ENCODE results near the gene RBBP4.

The RBBP4 gene

DNA sequence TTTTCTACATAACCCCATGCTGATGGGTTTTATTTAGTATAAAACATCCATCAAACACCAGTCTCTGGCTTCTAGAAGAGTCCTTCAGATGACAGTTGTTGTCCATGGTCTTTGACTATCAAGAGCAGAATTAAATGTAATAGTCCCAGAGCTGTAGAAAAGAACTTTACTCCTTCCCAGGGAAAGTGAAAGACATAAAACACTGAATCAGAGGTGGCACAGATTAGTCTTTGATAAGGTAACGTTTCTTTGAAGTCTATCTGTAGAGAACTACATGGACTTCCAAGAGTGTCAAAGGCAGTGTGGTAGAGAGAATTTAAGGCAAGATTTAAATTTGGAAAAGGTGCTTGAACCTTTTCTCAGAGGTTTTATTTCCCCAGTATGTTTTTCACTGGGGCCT, 29.6 kb downstream of the RBBP4 start:
- no peak overlapping the region for H4K91ac ChIP-seq (ENCODE audit: low read depth, low read length, poor library complexity)
- H3K4me3 ChIP-seq (ENCODE audit: low read length in 2 of 2) = no peak overlapping the region
- H3K36me3 ChIP-seq (replicated peaks in 1 of 2; ENCODE audit: control insufficient read depth in 2 of 2, insufficient read depth in 2 of 2, low read length in 2 of 2) = peaks cover 36 to 100% of the 10 kb centered on the region in 2 donors
- no peak overlapping the region for H3K18ac ChIP-seq (ENCODE audit: low read length)
- H2AK5ac ChIP-seq (ENCODE audit: low read depth, low read length) = no peak overlapping the region
- DNase-seq (ENCODE audit: low spot score) = no peak
- H3K4me1 ChIP-seq (ENCODE audit: control insufficient read depth in 2 of 2, insufficient read depth in 1 of 2, low read depth in 1 of 2, low read length in 2 of 2) = no peaks in the 10 kb centered on the region
- H2BK120ac ChIP-seq (ENCODE audit: low read depth, low read length) = no peak overlapping the region
- H3K4ac ChIP-seq (ENCODE audit: low read length) = no peak overlapping the region
- H4K8ac ChIP-seq (ENCODE audit: low read depth, low read length) = no peak overlapping the region
- no peaks in the 10 kb centered on the region for H3K27me3 ChIP-seq (ENCODE audit: control insufficient read depth in 3 of 3, insufficient read depth in 3 of 3, low read depth in 1 of 3, low read length in 3 of 3)
- H3K4me2 ChIP-seq (ENCODE audit: insufficient read depth, low read length, poor library complexity, severe bottlenecking) = no peak overlapping the region
- H2BK15ac ChIP-seq (ENCODE audit: low read length) = no peak overlapping the region
- WGBS, 2 donors (ENCODE audit: extremely low coverage in 2 of 2, insufficient read length in 2 of 2, insufficient replicate concordance in 1 of 2) = no CpG with 5 or more reads among the region's 1 CpG
- H3K9ac ChIP-seq (ENCODE audit: low read depth, low read length, poor library complexity) = no peak overlapping the region
- H2BK12ac ChIP-seq (ENCODE audit: low read length) = no peak overlapping the region
- no peaks in the 10 kb centered on the region for H3K9me3 ChIP-seq (replicated peaks in 1 of 2; ENCODE audit: control insufficient read depth in 2 of 2, insufficient read depth in 1 of 2, low read depth in 1 of 2, low read length in 2 of 2)
- H3K79me1 ChIP-seq (ENCODE audit: low read depth, low read length) = peaks cover 4% of the 10 kb centered on the region
- H3K23ac ChIP-seq (ENCODE audit: low read depth, low read length, poor library complexity) = no peak overlapping the region
- no peak overlapping the region for H3K27ac ChIP-seq (replicated peaks; ENCODE audit: low read length)
- no peak overlapping the region for H3K14ac ChIP-seq (ENCODE audit: low read length)
- no peak overlapping the region for H2AFZ ChIP-seq (ENCODE audit: low read length)
- H2BK5ac ChIP-seq (ENCODE audit: low read length) = no peak overlapping the region

DNA sequence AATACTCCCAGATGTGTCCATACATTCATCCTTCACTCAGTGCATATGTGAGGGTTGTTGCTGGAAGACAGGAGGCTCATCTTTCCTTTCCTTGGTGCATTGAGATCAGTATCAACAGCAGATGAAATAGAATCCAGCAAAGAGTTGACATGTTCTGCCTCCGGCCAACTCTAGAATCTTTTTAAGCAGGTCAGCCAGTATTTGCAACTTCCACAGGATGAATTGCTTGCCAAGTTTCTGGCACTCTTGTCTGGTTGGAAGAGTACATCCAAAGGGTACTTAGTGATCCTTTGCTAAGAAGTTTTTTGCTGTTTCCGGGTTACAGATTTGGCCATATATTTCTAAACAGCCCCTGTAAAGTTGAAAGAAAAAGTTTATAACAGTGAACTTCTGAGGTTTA, 30.5 kb downstream of the RBBP4 start:
- no peak overlapping the region for H2BK120ac ChIP-seq (ENCODE audit: low read depth, low read length)
- no peaks in the 10 kb centered on the region for H3K4me1 ChIP-seq (ENCODE audit: control insufficient read depth in 2 of 2, insufficient read depth in 1 of 2, low read depth in 1 of 2, low read length in 2 of 2)
- H3K79me1 ChIP-seq (ENCODE audit: low read depth, low read length) = no peaks in the 10 kb centered on the region
- no peaks in the 10 kb centered on the region for H3K9me3 ChIP-seq (replicated peaks in 1 of 2; ENCODE audit: control insufficient read depth in 2 of 2, insufficient read depth in 1 of 2, low read depth in 1 of 2, low read length in 2 of 2)
- H2BK15ac ChIP-seq (ENCODE audit: low read length) = no peak overlapping the region
- H4K8ac ChIP-seq (ENCODE audit: low read depth, low read length) = no peak overlapping the region
- no peak overlapping the region for H2AK5ac ChIP-seq (ENCODE audit: low read depth, low read length)
- H3K36me3 ChIP-seq (replicated peaks in 1 of 2; ENCODE audit: control insufficient read depth in 2 of 2, insufficient read depth in 2 of 2, low read length in 2 of 2) = peaks cover 37 to 100% of the 10 kb centered on the region in 2 donors
- no CpG with 5 or more reads among the region's 2 CpGs for WGBS, 2 donors (ENCODE audit: extremely low coverage in 2 of 2, insufficient read length in 2 of 2, insufficient replicate concordance in 1 of 2)
- no peak overlapping the region for H2BK12ac ChIP-seq (ENCODE audit: low read length)
- H3K27me3 ChIP-seq (ENCODE audit: control insufficient read depth in 3 of 3, insufficient read depth in 3 of 3, low read depth in 1 of 3, low read length in 3 of 3) = no peaks in the 10 kb centered on the region
- H3K4me3 ChIP-seq (ENCODE audit: low read length in 2 of 2) = no peak overlapping the region
- H2AFZ ChIP-seq (ENCODE audit: low read length) = no peak overlapping the region
- DNase-seq (ENCODE audit: low spot score) = no peak
- H3K18ac ChIP-seq (ENCODE audit: low read length) = no peak overlapping the region
- no peak overlapping the region for H2BK5ac ChIP-seq (ENCODE audit: low read length)
- H4K91ac ChIP-seq (ENCODE audit: low read depth, low read length, poor library complexity) = no peak overlapping the region
- no peak overlapping the region for H3K27ac ChIP-seq (replicated peaks; ENCODE audit: low read length)
- H3K4me2 ChIP-seq (ENCODE audit: insufficient read depth, low read length, poor library complexity, severe bottlenecking) = no peak overlapping the region
- no peak overlapping the region for H3K14ac ChIP-seq (ENCODE audit: low read length)
- no peak overlapping the region for H3K9ac ChIP-seq (ENCODE audit: low read depth, low read length, poor library complexity)
- no peak overlapping the region for H3K4ac ChIP-seq (ENCODE audit: low read length)
- no peak overlapping the region for H3K23ac ChIP-seq (ENCODE audit: low read depth, low read length, poor library complexity)

DNA sequence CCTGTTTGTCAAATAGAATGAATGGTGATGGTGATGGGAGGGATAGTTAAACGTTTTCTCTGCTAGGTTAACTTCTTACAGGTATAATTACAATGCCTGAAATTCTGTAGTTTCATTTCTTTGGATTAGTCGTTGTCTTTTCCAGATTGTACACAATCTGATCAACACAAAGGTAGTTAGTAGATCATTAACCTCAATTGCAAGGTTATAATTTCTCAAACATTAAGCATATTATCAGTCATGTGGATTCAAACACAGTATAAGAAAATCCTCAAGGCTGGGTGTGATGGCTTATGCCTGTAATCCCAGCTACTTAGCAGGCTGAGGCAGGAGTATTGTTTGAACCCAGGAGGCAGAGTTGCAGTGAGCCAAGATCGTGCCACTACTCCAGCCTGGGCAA, 31.0 kb downstream of the RBBP4 start:
- no peak overlapping the region for H2BK120ac ChIP-seq (ENCODE audit: low read depth, low read length)
- no peak overlapping the region for H3K18ac ChIP-seq (ENCODE audit: low read length)
- H3K4ac ChIP-seq (ENCODE audit: low read length) = no peak overlapping the region
- peaks cover 33 to 99% of the 10 kb centered on the region in 2 donors for H3K36me3 ChIP-seq (replicated peaks in 1 of 2; ENCODE audit: control insufficient read depth in 2 of 2, insufficient read depth in 2 of 2, low read length in 2 of 2)
- H2AK5ac ChIP-seq (ENCODE audit: low read depth, low read length) = no peak overlapping the region
- no peak overlapping the region for H4K91ac ChIP-seq (ENCODE audit: low read depth, low read length, poor library complexity)
- no peaks in the 10 kb centered on the region for H3K9me3 ChIP-seq (replicated peaks in 1 of 2; ENCODE audit: control insufficient read depth in 2 of 2, insufficient read depth in 1 of 2, low read depth in 1 of 2, low read length in 2 of 2)
- no peak overlapping the region for H3K9ac ChIP-seq (ENCODE audit: low read depth, low read length, poor library complexity)
- no peak overlapping the region for H2AFZ ChIP-seq (ENCODE audit: low read length)
- no peak overlapping the region for H4K8ac ChIP-seq (ENCODE audit: low read depth, low read length)
- H2BK12ac ChIP-seq (ENCODE audit: low read length) = no peak overlapping the region
- H3K4me1 ChIP-seq (ENCODE audit: control insufficient read depth in 2 of 2, insufficient read depth in 1 of 2, low read depth in 1 of 2, low read length in 2 of 2) = no peaks in the 10 kb centered on the region
- no peaks in the 10 kb centered on the region for H3K79me1 ChIP-seq (ENCODE audit: low read depth, low read length)
- H2BK5ac ChIP-seq (ENCODE audit: low read length) = no peak overlapping the region
- H3K27me3 ChIP-seq (ENCODE audit: control insufficient read depth in 3 of 3, insufficient read depth in 3 of 3, low read depth in 1 of 3, low read length in 3 of 3) = no peaks in the 10 kb centered on the region
- H3K4me3 ChIP-seq (ENCODE audit: low read length in 2 of 2) = no peak overlapping the region
- H3K23ac ChIP-seq (ENCODE audit: low read depth, low read length, poor library complexity) = no peak overlapping the region
- no peak for DNase-seq (ENCODE audit: low spot score)
- no CpG with 5 or more reads among the region's 3 CpGs for WGBS, 2 donors (ENCODE audit: extremely low coverage in 2 of 2, insufficient read length in 2 of 2, insufficient replicate concordance in 1 of 2)
- no peak overlapping the region for H2BK15ac ChIP-seq (ENCODE audit: low read length)
- no peak overlapping the region for H3K27ac ChIP-seq (replicated peaks; ENCODE audit: low read length)
- no peak overlapping the region for H3K4me2 ChIP-seq (ENCODE audit: insufficient read depth, low read length, poor library complexity, severe bottlenecking)
- no peak overlapping the region for H3K14ac ChIP-seq (ENCODE audit: low read length)

DNA sequence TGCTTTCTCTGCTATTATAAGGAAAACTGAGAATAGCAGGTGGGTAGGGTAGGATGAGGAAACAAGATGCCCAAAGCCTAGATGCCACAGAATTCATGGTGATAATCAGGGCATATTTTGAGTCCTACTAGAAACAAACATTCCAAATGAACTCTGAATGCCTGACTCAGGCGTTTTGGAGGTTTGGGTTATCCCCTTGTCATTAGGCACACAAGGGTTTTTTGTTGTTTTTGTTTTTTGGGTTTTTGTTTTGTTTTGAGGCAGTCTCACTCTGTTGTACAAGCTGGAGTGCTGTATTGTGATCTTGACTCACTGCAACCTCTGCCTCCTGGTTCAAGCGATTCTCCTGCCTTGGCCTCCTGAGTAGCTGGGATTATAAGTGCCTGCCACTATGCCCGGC, 32.4 kb downstream of the RBBP4 start:
- no peak overlapping the region for H4K8ac ChIP-seq (ENCODE audit: low read depth, low read length)
- no peak for DNase-seq (ENCODE audit: low spot score)
- no peaks in the 10 kb centered on the region for H3K79me1 ChIP-seq (ENCODE audit: low read depth, low read length)
- no peak overlapping the region for H3K4ac ChIP-seq (ENCODE audit: low read length)
- H3K27me3 ChIP-seq (ENCODE audit: control insufficient read depth in 3 of 3, insufficient read depth in 3 of 3, low read depth in 1 of 3, low read length in 3 of 3) = no peaks in the 10 kb centered on the region
- no peak overlapping the region for H3K27ac ChIP-seq (replicated peaks; ENCODE audit: low read length)
- H2AFZ ChIP-seq (ENCODE audit: low read length) = no peak overlapping the region
- no peak overlapping the region for H3K23ac ChIP-seq (ENCODE audit: low read depth, low read length, poor library complexity)
- H3K4me2 ChIP-seq (ENCODE audit: insufficient read depth, low read length, poor library complexity, severe bottlenecking) = no peak overlapping the region
- H2AK5ac ChIP-seq (ENCODE audit: low read depth, low read length) = no peak overlapping the region
- no peaks in the 10 kb centered on the region for H3K9me3 ChIP-seq (replicated peaks in 1 of 2; ENCODE audit: control insufficient read depth in 2 of 2, insufficient read depth in 1 of 2, low read depth in 1 of 2, low read length in 2 of 2)
- H3K4me3 ChIP-seq (ENCODE audit: low read length in 2 of 2) = no peak overlapping the region
- WGBS, 2 donors (ENCODE audit: extremely low coverage in 2 of 2, insufficient read length in 2 of 2, insufficient replicate concordance in 1 of 2) = no CpG with 5 or more reads among the region's 3 CpGs
- no peak overlapping the region for H4K91ac ChIP-seq (ENCODE audit: low read depth, low read length, poor library complexity)
- no peak overlapping the region for H3K14ac ChIP-seq (ENCODE audit: low read length)
- no peak overlapping the region for H3K18ac ChIP-seq (ENCODE audit: low read length)
- H3K36me3 ChIP-seq (replicated peaks in 1 of 2; ENCODE audit: control insufficient read depth in 2 of 2, insufficient read depth in 2 of 2, low read length in 2 of 2) = peaks cover 25 to 90% of the 10 kb centered on the region in 2 donors
- H2BK120ac ChIP-seq (ENCODE audit: low read depth, low read length) = no peak overlapping the region
- H2BK5ac ChIP-seq (ENCODE audit: low read length) = no peak overlapping the region
- no peak overlapping the region for H2BK15ac ChIP-seq (ENCODE audit: low read length)
- H3K4me1 ChIP-seq (ENCODE audit: control insufficient read depth in 2 of 2, insufficient read depth in 1 of 2, low read depth in 1 of 2, low read length in 2 of 2) = no peaks in the 10 kb centered on the region
- H3K9ac ChIP-seq (ENCODE audit: low read depth, low read length, poor library complexity) = no peak overlapping the region
- no peak overlapping the region for H2BK12ac ChIP-seq (ENCODE audit: low read length)
